LNCaP clone FGC (cell line): ENCODE results near the gene NCR3LG1.

Experiments
- DNase-seq: peaks from one replicate; pipeline ENCODE4 v3.0.0-alpha.2; 2011; ENCODE audit warnings: low read depth
- H3K4me3 ChIP-seq: 2 replicates; pipeline ENCODE4 v1.5.1; 2011; ENCODE audit warnings: mild to moderate bottlenecking, low read depth, low read length, control low read depth
- CTCF ChIP-seq: IDR thresholded peaks from 2 replicates; pipeline ENCODE4 v1.5.1; 2012; ENCODE audit warnings: mild to moderate bottlenecking; ENCODE audit not compliant: control insufficient read depth, insufficient read depth; ENCODE audit errors: extremely low read depth

Gene NCR3LG1

GRCh38 chr11:17408026-17408425 is 56.4 kb downstream of the NCR3LG1 start:
- DNase-seq, result no peak
- no peak for TF ChIP-seq CTCF
- no peak overlapping the region for H3K4me3 ChIP-seq

- no peak for TF ChIP-seq CTCF
- H3K4me3 ChIP-seq, result no peak overlapping the region
- no peak for DNase-seq
Observed at GRCh38 chr11:17408641-17409040, 57.0 kb downstream of the NCR3LG1 start.

GRCh38 chr11:17410606-17411379 is 59.2 kb downstream of the NCR3LG1 start:
- DNase-seq, result no peak
- H3K4me3 ChIP-seq, result no peak overlapping the region

GRCh38 chr11:17411418-17411817 is 59.8 kb downstream of the NCR3LG1 start:
- H3K4me3 ChIP-seq, result no peak overlapping the region
- TF ChIP-seq CTCF, result no peak
- no peak for DNase-seq

More at GRCh38 chr11:17410606-17411379, 59.2 kb downstream of the NCR3LG1 start:
- no peak for TF ChIP-seq CTCF

GRCh38 chr11:17412488-17413180 is 61.0 kb downstream of the NCR3LG1 start:
- DNase-seq, result no peak
- no peak overlapping the region for H3K4me3 ChIP-seq
- TF ChIP-seq CTCF, result no peak

- DNase-seq, result peak; percentile 60
- H3K4me3 ChIP-seq, result no peak overlapping the region
- TF ChIP-seq CTCF, result no peak
Observed at GRCh38 chr11:17413414-17414316, 62.1 kb downstream of the NCR3LG1 start.
